IMR-90 (cell line): Measurements from ENCODE around the gene CD101.

Source experiments
- BHLHE40 ChIP-seq: fragments of 150-350 bp; IDR thresholded peaks from 2 replicates; pipeline ENCODE4 v1.6.1; 2016; ENCODE audit warnings: mild to moderate bottlenecking, low read depth, low read length
- CEBPB ChIP-seq: IDR thresholded peaks from 2 replicates; pipeline ENCODE4 v1.6.1; 2012; ENCODE audit warnings: low read depth, low read length, improper control_type of control experiment
- CTCF ChIP-seq: conservative IDR thresholded peaks from 2 replicates; pipeline ENCODE4 v1.5.1; 2012; ENCODE audit warnings: mild to moderate bottlenecking, low read depth, low read length, improper control_type of control experiment
- MAFK ChIP-seq: IDR thresholded peaks from 2 replicates; pipeline ENCODE4 v1.6.1; 2012; ENCODE audit warnings: low read depth, low read length, improper control_type of control experiment
- POLR2A ChIP-seq: IDR thresholded peaks from 2 replicates; pipeline ENCODE4 v1.6.1; 2012; ENCODE audit warnings: mild to moderate bottlenecking, low read depth, low read length
- RCOR1 ChIP-seq: IDR thresholded peaks from 2 replicates; pipeline ENCODE4 v1.6.1; 2012; ENCODE audit warnings: mild to moderate bottlenecking, low read length, improper control_type of control experiment; ENCODE audit not compliant: insufficient replicate concordance

DNA sequence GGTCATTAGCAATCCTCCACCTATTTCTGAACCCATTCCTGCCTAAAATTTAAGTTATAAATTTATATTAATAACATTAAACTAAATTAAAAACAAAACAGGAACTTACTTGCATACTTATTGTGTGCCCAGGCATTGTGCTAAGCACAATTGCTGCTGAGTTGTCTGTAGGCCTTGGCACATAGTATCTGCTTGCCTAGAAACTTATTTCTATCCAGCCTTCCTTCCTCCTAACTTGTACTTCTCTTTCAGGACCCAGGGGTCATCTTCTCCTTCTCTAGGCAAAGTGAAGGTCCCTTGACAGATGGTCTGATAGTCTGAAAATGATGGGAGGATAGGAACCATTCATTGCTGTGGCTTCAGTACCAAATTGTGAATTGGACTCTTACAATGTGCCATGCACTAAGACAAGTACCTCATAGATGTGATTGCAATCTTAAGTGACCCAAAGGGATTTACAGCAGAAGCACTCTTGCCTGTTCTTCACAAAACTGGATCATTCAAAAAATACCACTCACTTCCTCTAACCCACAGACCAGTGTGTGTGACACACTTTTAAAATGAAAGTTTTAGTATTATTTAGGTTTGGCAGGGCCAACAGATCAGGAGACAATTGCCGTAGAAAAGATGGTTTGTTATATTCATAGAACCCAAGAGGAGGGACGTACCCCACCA, 10.3 kb upstream of the CD101 start:
- TF ChIP-seq CTCF = no peak
- TF ChIP-seq CEBPB = no peak
- TF ChIP-seq POLR2A = no peak
- no peak for TF ChIP-seq MAFK
- no peak for TF ChIP-seq RCOR1
- TF ChIP-seq BHLHE40 = no peak
